Kidney epithelial cell (primary cell): ENCODE measurements around the gene RABGAP1L. TPM values are rescaled to one million over a fixed set of nuclear protein-coding genes. Genes with fewer than 3 reads are reported as not detected.
"Not testable (repeated sequence)": the region's sequence is repeated elsewhere in the genome, so short reads cannot be mapped to it uniquely, and the experiment has no call there.

Experiments
- DNase-seq: peaks from one replicate; pipeline ENCODE4 v3.0.0-alpha.2; 2010; ENCODE audit warnings: low read depth
- H3K27me3 ChIP-seq: 2 replicates; pipeline ENCODE4 v1.6.0; 2011; ENCODE audit warnings: low read length; ENCODE audit not compliant: control insufficient read depth, insufficient read depth
- H3K36me3 ChIP-seq: 2 replicates; pipeline ENCODE4 v1.5.1; 2011; ENCODE audit warnings: low read length; ENCODE audit not compliant: control insufficient read depth, insufficient read depth
- H3K4me3 ChIP-seq: 2 replicates; pipeline ENCODE4 v1.5.1; 2011; ENCODE audit warnings: low read depth, mild to moderate bottlenecking, control low read depth, low read length
- CTCF ChIP-seq: IDR thresholded peaks from 2 replicates; pipeline ENCODE4 v1.5.1; 2011; ENCODE audit warnings: mild to moderate bottlenecking, moderate library complexity, low read length, control low read depth, inconsistent platforms; ENCODE audit not compliant: insufficient read depth, poor library complexity, severe bottlenecking
- total RNA-seq: library from RNA; depleted of rRNA; stranded (reverse); fragments of >200 nt; gene quantifications from 2 replicates; pipeline ENCODE4 v1.2.3, GENCODE V29; 2015

Gene RABGAP1L
- total RNA-seq, 1 donor from 2014 or later: 22.1 TPM

DNA sequence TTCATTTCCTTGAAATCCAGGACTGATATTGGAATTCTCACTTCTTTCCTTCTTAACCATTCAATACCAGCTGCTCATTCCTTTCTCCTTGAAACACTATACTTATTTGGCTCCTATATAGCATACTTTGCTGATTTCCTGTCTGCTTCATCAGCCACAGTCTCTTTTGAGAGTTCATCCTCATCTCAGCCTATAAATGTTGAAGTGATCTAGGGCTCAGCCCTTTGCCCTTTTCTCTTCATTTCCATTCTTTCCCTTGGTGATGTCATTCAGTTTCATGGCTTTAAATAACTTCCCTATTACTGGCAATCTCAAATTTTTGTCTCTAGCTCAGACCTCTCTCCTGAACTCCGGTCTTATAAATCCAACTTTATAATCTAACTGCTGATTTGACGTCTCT, 24.1 kb upstream of the RABGAP1L start:
- no peaks in the 10 kb centered on the region for H3K27me3 ChIP-seq
- DNase-seq: no peak
- TF ChIP-seq CTCF: no peak
- H3K36me3 ChIP-seq: no peaks in the 10 kb centered on the region
- H3K4me3 ChIP-seq: no peak overlapping the region

DNA sequence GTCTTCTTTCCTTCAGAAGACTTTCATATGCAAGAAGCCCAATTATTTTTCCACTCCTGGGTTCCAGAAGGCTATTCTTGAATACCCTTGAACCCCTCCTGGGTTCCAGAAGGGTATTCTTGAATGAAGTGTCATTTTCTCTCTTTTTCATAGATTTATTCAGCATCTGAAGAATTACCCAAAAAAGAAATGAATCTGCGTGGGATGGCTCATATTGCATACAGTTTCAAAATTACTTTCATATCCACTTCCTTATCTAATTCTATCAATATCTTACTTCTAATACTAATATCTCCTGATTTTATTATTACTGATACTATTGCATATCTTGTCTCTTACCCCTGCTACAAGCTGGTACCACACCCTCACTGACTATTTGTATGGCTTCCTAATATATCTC, 22.6 kb upstream of the RABGAP1L start:
- H3K27me3 ChIP-seq: no peaks in the 10 kb centered on the region
- DNase-seq: no peak
- TF ChIP-seq CTCF: no peak
- no peak overlapping the region for H3K4me3 ChIP-seq
- no peaks in the 10 kb centered on the region for H3K36me3 ChIP-seq

DNA sequence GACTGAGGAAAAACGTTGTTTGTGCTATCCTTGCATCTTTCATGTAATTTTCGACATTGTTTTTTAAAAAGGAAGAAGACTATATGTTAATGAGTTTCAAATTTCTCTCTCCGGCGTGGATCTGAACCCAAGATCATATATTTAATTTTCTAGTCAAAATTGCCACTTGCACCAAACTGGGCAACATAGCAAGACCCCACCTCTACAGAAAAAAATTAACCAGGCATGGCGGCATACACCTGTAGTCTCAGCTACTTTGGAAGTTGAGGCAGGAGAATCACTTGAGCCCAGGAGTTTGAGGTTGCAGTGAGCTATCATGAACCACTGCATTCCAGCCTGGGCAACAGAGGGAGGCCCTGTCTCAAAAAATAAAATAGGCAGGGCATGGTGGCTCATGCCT, 16.5 kb upstream of the RABGAP1L start:
- no peaks in the 10 kb centered on the region for H3K36me3 ChIP-seq
- no peak for DNase-seq
- no peaks in the 10 kb centered on the region for H3K27me3 ChIP-seq
- H3K4me3 ChIP-seq: no peak overlapping the region
- TF ChIP-seq CTCF: no peak

GRCh38 chr1:174143727-174144396, 15.5 kb upstream of the RABGAP1L start:
- not testable (repeated sequence) for DNase-seq, H3K27me3 ChIP-seq, H3K36me3 ChIP-seq, H3K4me3 ChIP-seq

DNA sequence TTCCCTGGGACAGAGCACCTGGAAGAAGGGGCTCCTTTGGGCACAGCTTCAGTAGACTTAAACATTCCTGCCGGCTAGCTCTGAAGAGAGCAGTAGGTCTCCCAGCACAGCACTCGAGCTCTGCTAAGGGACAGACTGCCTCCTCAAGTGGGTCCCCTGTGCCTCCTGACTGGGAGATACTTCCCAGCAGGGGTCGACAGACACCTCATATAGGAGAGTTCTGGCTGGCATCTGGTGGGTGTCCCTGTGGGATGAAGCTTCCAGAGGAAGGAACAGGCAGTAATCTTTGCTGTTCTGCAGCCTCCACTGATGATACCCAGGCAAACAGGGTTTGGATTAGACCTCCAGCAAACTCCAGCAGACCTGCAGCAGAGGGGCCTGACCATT, 14.9 kb upstream of the RABGAP1L start:
- not testable (repeated sequence) for H3K36me3 ChIP-seq, H3K4me3 ChIP-seq, DNase-seq, H3K27me3 ChIP-seq

- Histone ChIP-seq H3K36me3 (no peaks in the 10 kb centered on the region), H3K4me3 (no peak overlapping the region), H3K27me3 (no peaks in the 10 kb centered on the region)
- no peak for DNase-seq
- no peak for TF ChIP-seq CTCF
Measured at GRCh38 chr1:174149216-174149615, 10.1 kb upstream of the RABGAP1L start.

GRCh38 chr1:174150499-174150898, 8.8 kb upstream of the RABGAP1L start:
- H3K4me3 ChIP-seq: no peak overlapping the region

More at GRCh38 chr1:174150499-174150898, 8.8 kb upstream of the RABGAP1L start:
- TF ChIP-seq CTCF: no peak
- Histone ChIP-seq H3K36me3 (no peaks in the 10 kb centered on the region), H3K27me3 (no peaks in the 10 kb centered on the region)
- no peak for DNase-seq
